NOMO-1 (cell line): ENCODE measurements around the gene NSUN2.
A peak's percentile ranks its signal among the peaks of the same experiment; 100 is the strongest.

Experiments
- DNase-seq, 2 experiments: peaks; one replicate each; lab custom pipeline; 2025; ENCODE audit not compliant: unreplicated experiment in 2 of 2; lab: John Stamatoyannopoulos, UW

Gene NSUN2

DNA sequence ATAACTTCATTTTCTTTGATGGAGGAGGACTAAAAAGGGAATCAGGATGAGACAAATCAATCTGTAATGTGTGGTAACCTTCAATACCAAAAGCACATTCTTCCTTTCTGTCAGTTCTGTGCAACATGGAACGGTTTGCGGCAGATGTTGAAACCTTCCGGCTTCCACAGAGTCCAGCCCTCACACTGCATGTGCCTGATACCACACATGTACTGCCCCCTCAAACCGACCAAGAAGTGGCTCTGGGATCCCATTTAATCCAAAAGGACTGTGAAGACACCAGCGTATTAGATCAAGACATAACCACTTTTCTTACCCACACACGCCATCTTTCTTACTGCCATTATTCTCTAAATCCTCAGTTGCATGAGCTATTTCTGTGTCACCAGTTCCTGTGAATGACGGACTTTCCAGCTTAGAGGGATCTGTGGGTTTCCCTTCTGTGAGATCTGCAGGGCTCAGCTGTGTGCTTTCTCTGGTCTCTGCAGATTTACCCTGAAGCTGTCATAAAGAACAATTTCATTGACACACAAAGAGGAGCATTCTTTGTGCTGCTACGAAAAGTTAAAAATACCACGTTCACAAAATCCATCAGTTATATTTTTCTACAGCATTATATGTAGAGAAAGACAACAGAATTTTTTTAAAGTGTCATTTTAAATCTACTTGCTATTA is 25.8 kb downstream of the NSUN2 start:
- DNase-seq = peak; percentile 60 to 69

DNA sequence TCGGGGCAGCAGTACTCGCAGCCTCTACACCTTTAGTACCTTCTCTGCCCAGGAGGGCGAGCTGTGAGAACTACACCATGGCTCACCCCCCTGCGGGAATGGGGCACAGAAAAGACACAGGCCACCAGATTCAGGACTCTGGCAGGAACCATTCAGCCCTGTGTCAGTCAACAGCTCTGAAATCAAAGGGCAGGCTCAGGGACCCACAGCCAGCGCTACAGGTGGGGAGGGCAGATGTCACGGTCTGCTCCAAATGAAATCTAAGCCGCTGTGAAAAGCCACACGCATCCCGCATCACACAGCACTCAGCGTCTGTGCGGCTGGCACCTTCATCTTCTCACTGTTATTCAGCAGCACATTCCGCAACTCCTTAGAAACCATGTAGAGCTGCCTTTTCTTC is 27.9 kb downstream of the NSUN2 start:
- DNase-seq = no peak

DNA sequence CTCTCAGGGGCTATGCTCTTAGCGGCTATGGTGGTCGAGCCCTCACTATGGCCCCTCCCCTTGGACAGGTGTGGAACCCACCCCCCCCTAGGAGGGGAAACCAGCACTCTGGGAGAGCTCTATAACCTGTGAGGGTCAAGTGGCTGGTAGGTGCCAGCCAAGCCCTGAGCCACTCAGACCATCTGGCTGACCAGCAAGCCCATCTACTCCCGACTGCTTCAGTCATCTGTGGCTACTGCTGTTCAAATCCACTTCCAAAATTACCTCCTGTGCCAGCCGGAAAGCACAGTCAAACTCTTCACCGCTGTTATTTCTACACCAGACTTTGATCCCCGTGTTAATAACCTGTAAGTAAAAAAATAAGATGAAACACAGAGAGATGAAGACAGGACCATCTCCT is 28.5 kb downstream of the NSUN2 start:
- DNase-seq = no peak

DNA sequence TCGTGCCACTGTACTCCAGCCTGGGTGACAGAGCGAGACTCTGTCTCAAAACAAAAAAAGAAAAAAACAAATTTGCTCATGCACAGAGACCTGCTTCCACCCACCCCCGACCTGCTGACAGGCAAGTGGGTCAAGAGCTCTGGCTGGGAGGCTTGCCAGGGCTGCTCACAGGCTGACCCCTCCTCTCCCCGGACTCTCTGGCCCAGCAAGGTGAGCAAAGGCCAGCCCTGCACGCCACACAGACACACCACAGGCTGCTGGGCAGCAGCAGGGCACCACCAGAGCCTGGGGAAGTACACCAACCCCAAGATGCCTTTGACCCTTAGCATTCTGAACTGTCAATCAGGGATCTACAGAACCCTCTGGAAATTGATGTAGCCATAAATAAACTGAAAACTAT is 29.2 kb downstream of the NSUN2 start:
- no peak for DNase-seq

DNA sequence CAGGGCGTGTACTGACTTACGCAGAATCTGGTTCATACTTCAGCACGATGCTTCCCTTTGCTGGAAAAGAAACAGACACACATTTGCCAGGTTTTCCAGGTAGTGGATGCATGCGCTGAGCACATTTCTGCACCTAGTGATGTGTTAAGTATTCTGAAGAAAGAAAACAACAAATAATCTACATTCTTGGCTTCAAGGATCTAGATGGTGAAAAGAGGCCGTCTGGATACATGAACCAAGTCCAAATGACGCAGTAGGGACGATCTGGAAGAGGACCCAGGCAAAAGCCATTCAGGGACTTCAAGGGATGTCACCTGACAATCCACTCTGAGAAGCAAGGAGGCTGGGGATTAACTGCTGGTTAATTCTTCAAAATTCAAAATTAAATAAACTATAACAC is 30.4 kb downstream of the NSUN2 start:
- DNase-seq = no peak

DNA sequence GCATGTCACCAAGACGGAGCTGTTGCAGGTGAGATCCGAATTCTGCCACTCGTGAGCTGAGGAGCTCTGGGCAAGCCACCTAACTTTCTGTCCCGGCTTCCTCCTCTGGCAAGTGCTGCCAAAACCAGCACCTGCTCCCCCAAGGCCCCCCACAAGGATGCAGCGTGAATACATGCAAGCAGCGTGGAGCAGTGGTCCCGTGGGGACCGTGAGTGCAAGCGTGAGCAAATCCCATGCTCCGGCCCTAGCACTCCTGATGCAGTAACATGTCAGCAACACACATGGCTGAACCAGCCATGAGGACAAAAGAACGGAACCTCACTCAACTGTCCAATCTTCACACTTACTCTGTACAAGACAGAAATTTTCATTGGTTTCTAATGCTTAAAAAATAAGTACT is 31.0 kb downstream of the NSUN2 start:
- no peak for DNase-seq

DNA sequence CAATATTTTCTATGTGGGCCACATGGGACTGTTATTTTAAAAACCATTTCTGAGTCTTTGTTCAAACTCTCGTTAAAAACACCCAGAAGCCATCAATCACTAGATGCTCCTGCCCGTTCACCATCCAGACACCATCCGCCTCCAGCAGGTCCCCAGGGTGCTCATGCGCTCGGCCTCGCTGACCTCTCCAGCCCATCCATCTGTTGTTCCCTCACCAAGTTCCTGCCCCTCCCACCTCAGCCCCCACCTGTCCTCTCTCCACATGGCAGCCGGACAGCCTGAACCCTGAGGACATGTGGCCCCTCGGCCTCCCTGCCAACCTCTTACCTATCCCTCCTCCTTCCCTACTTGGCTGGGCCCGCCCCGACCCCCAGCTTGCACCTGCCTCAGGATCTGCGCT is 31.6 kb downstream of the NSUN2 start:
- no peak for DNase-seq

DNA sequence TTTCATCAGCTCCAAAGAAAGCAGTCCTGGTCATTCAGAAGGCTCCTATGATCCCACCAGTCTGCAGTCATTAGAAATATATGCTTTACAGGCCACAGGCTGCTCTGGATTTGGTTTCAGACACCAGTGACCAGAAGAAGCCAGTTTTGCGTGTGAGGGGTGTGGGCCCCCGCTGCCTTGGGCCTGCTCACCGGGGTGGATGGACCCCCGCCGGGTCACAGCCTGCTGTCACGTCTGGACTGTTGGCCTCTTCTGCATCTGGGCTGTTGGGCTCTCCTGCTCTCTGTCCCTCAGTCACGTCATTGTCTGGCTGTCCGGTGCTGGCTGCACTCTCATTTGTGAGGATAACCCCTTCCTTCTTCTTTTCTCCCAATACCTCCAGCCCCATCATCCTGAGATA is 33.1 kb downstream of the NSUN2 start:
- no peak for DNase-seq

DNA sequence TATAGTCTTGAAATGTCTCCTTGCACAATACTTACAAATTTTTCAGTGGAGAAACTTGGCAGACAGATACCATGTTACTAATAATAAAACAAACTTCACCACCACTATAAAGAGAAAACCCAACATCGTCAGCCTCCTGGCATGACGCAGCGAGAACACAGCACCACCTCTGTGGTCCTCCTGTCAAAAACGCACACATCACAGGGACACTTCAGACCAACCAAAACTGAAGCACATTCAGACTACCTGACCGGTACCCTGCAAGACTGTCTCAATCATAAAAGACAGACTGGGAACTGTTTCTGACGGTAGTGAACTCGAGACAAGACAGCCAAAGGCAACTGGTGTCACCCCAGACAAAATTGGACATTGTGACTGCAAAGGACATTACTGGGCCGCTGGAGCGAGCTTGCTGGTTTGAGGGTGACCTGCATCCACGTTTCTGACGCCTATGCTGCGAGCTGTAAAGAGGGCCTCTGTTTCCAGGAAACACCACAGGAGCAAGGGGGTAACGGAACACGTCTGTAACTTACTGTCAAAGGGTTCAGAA is 34.4 kb downstream of the NSUN2 start:
- no peak for DNase-seq

DNA sequence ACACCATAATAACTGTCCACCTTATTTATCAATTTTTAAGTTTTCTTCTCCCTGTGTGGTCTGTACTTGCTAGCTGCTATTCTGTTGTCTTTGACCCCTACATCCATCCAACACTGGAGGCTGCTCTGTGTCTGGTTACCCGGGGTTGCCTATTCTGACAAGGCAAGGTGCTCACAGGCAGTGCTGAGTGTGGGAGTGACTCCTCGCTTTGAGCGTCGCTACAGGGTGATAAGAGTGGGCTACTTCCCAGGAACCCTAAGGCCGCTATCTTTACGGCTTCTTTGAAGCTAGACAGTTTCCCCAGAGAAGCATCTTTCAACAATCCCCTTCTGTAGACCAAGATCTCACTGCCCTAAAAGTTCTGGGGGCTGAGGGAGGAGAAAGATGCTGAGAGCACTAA is 35.3 kb downstream of the NSUN2 start:
- no peak for DNase-seq

DNA sequence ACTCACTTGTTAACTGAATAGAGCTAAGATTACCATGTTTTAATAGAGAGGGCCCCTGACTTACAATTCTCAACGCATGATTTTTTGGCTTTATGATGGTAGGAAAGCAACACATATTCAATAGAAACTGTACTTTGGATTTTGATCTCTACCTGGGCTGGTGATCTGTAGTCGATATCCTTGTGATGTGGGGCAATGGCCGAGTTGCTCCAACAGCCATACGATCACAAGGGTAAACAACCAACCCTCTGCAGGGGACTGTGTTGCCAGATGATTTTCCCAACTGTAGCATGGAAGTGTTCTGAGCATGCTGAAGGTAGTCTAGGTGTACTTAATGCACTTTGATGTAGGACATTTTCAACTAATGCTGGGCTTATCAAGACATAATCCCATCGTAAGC is 36.5 kb downstream of the NSUN2 start:
- DNase-seq = no peak

DNA sequence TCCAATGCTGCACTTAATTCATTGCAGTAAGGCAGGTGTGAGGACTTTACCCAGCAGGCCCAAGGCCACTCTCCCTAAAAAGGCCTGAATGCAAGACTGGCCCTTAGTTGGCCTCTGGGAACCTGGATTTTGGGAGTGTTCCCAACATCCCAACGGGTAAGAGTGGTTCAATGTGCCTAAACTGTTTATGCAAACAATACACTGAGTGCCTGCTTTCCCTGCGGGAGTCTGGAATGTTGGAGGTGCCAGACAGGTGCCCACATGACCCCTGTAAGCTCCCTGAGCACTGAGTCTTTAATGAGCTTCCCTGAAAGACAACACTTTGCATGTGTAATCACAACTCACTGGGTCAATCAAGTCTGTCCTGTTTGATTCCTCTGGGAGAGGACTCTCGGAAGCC is 37.4 kb downstream of the NSUN2 start:
- no peak for DNase-seq

DNA sequence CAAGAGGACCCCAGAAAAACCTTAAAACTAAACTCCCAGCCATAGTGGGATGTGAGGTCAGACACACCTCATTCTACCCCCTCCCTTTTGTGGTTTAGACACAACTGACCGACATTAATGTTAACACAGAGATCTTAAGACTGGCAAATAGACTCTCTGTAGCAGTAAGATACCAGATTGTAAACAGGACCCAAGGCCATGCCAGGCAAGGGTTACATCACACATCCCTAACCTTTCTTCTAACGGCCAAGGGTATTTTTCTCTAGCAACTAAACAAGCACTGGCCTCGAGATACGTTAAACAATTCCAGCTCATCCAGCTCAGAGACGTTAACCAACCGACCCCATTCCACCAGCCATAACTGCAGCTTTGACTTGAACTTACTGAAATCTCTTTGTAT is 38.8 kb downstream of the NSUN2 start:
- no peak for DNase-seq

DNA sequence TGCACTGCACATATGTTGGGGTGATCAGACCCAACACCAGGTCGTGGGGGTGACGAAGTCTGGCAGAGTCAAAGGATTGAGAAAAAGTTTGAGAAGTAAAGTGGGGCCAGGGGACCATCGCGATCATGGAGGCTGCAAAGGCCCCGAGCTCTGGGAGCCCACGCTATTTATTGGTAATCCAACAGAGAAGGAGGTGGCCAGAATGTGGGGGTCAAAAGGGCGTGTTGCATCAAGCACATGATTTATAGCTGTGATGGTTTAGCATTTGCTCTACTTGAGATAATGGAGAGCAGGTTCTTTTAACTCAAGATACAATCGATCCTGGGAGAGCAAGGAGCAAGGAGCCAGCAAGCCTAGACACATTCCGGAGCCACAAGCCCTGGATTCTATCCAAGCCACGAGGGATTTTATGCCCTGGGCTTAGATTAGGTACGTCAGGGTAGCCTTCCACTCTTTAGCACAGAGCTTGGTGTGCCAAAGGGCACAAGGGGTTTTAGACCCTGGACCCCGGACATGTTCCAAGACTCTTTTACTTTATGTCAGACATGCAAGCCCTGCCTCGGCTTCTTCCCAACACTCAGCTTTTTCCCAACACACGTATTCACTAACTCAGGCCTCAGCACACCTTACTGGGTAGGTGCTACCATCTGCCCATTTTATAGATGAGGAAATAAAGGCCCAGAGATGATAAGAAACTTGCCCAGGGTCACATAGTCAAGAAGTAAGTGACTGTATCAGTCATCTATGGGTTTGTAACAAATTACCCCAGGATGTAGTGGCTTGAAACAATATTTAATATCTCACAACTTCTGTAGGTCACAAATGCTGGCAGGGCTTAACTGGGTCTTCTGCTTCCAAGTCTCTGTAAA is 39.5 kb downstream of the NSUN2 start:
- no peak for DNase-seq

DNA sequence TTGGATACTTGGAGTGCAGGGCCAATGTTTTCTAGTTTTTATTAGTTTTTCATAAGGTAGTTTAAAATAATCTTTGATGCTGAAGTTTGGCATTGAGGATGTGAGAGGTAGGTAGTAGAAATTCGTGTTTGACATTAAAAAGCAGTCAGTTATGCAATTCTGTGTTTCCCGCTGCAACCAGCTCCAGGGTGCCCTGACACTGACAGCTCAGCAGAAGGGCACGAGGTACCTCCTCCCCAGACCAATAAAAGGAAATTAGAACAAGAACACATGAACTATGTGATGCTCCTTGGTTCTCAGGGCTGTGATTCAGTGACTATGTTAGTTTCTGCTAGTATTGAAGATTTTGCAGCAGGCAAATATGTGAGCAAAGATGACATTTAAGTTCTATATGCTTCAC is 40.2 kb downstream of the NSUN2 start:
- DNase-seq = peak; percentile 25 to 28

DNA sequence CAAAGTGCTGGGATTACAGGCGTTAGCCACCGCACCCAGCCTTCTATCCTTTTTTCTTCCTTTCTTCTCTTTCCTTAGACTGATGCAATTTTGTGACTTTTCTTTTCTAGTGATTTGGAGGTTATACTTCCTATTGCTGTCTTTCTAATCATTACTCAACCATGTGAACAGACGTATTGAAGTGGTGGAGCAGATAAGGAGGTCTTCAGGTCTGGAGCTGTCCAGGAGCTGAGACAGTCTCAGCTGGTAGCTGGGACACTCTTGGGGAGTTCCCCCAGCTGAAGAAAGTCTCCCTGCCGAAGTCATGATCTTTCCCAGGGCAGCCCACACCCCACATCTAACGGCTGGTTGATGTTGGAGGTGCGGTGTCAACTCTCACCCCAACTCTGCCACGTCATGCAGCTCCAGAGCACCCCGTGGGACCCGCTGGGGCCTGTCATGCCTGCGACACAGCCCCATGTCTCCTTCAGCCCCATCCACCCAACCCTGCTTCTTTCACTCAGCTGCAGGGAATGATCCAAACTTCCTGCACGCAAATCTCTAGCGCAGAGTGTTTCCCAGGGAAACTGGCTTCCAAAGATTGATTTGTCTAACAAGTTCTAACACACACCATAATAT is 41.1 kb downstream of the NSUN2 start:
- DNase-seq = no peak

DNA sequence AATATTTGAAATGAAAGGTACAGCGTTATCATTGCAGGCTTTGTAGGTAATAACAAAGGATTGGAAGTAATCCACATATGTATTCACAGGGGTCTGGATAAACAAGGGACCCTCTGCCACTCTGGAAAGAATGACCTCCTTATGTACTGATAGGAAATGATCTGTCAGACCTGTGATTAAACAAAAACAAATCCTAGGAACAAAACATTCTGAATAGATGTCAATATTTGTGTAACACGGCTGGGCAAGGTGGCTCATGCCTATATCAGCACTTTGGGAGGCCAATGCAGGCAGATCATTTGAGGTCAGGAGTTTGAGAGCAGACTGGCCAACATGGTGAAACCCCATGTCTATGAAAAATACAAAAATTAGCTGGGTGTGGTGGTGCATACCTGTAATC is 42.3 kb downstream of the NSUN2 start:
- DNase-seq = no peak

DNA sequence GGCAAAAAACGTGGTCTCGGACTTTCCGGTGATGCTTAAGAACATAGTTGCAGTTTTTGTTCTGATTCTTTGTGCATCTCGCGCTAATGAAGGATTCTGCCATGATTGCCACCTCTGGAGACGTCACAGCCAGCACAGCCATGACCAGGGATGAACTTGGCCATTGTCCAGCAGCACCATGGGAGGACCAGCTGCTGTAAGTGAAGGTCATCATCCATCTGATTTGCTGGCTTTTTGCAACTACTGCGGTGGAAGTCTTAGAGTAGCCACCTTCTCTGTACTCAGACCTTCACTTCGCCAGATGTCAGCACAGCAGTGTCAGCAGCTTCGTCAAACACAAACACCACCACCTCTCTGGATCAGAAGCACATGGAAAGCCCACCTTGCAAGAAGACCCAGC is 45.7 kb downstream of the NSUN2 start:
- no peak for DNase-seq

DNA sequence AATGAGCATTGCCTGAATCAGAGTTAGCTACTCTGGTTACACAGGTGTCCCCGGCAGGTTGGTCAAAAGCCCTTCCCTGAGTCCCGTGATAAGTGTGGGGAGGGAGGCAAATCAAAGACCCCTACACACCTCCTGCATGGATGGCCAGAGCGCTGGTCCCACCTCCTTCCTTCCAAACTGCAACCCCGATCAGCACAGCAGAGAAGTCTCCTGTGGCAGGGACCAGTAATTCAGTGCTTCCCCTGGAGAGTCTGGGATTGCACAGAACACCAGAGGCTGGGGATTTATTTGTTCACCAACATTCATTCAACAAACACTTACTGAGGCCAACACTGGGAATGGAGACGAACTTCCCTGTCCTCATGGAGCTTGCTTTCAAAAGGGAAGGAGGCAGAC is 46.2 kb downstream of the NSUN2 start:
- no peak for DNase-seq

DNA sequence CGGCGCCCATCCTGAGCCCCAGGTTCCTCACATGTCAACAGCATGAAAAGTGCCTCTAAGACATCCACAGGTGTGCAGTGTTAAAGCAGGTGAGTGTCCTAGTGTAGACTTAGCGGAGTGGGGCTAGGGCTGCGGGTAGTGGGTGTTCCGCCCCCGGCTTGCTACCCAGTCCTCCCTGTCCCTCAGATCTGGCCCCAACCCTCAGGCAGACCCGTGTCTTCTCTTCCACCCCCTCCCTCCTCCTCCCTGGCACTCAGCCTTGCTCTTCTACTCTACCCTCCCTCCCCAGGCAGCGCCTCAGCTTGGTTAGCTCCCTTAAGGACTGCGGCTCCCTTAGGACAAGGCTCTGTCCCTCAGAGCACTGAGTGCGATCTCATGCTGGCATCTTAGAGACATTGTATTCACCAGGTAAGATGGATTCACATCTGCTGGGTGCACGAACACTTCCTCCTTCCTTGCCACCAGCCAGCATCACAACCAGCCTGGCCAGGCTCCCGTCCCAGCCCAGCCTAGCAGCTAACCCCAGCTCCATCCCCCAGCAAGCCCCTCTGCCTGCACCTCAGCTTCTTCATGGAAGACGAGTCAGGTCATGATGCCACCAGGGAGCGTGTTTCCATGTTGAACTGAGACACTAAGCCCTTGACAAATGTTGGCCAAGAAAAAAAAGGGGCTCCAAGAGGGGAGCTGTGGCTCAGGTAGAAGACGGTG is 46.8 kb downstream of the NSUN2 start:
- DNase-seq = no peak

DNA sequence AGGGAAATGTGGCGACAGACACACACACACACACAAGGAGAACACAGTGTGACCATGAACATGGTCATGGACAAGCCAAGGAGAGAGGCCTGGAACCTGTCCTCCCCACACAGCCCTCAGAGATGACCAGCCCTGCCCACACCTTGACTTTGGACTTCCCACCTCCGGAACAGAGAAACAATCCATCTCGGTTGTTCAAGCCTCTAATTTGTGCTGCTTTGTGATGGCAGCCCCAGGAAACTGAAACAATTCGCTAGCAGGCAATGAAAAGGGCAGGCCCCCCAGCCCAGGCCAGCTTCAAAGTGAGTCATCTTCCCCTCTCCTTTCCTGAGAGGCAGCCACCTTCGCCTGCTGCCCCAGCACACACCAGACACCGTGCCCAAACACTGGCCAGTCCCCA is 47.7 kb downstream of the NSUN2 start:
- no peak for DNase-seq
